Measurements from ENCODE around the gene ANKRD12.

Gene ANKRD12

GRCh38 chr18:9188359-9189231 is 52.0 kb downstream of the ANKRD12 start:
- no peak for DNase-seq

GRCh38 chr18:9189491-9189890 is 52.9 kb downstream of the ANKRD12 start:
- no peak for DNase-seq

- DNase-seq, result no peak
Observed at GRCh38 chr18:9191658-9192256, 55.2 kb downstream of the ANKRD12 start.

- no peak for DNase-seq
Observed at GRCh38 chr18:9193031-9193430, 56.5 kb downstream of the ANKRD12 start.

- no peak for DNase-seq
Observed at GRCh38 chr18:9196568-9196967, 60.0 kb downstream of the ANKRD12 start.

GRCh38 chr18:9199681-9200080 is 63.1 kb downstream of the ANKRD12 start:
- DNase-seq, result no peak

- no peak for DNase-seq
Observed at GRCh38 chr18:9201224-9201623, 64.6 kb downstream of the ANKRD12 start.

GRCh38 chr18:9204659-9205058 is 68.1 kb downstream of the ANKRD12 start:
- no peak for DNase-seq

GRCh38 chr18:9206421-9206820 is 69.8 kb downstream of the ANKRD12 start:
- DNase-seq, result no peak

GRCh38 chr18:9209279-9209678 is 72.7 kb downstream of the ANKRD12 start:
- no peak for DNase-seq

- no peak for DNase-seq
Observed at GRCh38 chr18:9210966-9211365, 74.4 kb downstream of the ANKRD12 start.

GRCh38 chr18:9211955-9212354 is 75.4 kb downstream of the ANKRD12 start:
- no peak for DNase-seq

- no peak for DNase-seq
Observed at GRCh38 chr18:9215221-9215933, 78.8 kb downstream of the ANKRD12 start.

GRCh38 chr18:9216459-9216858 is 79.9 kb downstream of the ANKRD12 start:
- DNase-seq, result no peak

GRCh38 chr18:9217743-9218451 is 81.3 kb downstream of the ANKRD12 start:
- no peak for DNase-seq

GRCh38 chr18:9221040-9221439 is 84.5 kb downstream of the ANKRD12 start:
- no peak for DNase-seq

GRCh38 chr18:9221661-9222060 is 85.1 kb downstream of the ANKRD12 start:
- DNase-seq, result no peak

GRCh38 chr18:9223356-9223755 is 86.8 kb downstream of the ANKRD12 start:
- DNase-seq, result no peak

GRCh38 chr18:9226463-9226862 is 89.9 kb downstream of the ANKRD12 start:
- DNase-seq, result no peak

GRCh38 chr18:9231852-9232486 is 95.4 kb downstream of the ANKRD12 start:
- DNase-seq, result no peak

GRCh38 chr18:9232977-9233376 is 96.4 kb downstream of the ANKRD12 start:
- DNase-seq, result no peak

GRCh38 chr18:9233771-9234440 is 97.3 kb downstream of the ANKRD12 start:
- DNase-seq, result no peak

All from activated CD4-positive, alpha-beta T cell treated with anti-CD3 and anti-CD28 coated beads, Interleukin-2, amount 50 U/mL, for 48 hours (primary cell).